ENCODE results near the gene CAD. TPM values are rescaled to one million over a fixed set of nuclear protein-coding genes. Genes with fewer than 3 reads are reported as not detected.

The CAD gene
- total RNA-seq, 1 experiment from 2014 or later, result 114 TPM

DNA sequence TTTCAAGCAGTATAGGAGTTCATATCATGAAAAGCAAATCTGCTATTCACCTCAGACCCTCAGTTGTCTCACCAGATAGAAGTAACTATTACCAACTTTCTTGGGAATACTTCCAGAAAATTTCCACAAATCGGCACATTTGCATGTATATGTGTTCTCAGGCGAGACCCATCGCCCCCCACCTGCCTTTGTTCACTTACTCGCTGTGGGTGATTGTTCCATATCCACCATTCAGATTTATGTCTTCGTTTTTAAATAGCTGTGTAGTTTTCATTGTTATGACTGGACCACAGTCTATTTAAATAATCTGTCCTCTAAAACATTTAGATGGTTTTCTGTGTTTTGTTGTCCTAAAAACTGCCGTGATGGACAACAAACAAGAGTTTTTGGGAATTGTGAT, 68.3 kb downstream of the CAD start:
- TF ChIP-seq, protein P1, sequence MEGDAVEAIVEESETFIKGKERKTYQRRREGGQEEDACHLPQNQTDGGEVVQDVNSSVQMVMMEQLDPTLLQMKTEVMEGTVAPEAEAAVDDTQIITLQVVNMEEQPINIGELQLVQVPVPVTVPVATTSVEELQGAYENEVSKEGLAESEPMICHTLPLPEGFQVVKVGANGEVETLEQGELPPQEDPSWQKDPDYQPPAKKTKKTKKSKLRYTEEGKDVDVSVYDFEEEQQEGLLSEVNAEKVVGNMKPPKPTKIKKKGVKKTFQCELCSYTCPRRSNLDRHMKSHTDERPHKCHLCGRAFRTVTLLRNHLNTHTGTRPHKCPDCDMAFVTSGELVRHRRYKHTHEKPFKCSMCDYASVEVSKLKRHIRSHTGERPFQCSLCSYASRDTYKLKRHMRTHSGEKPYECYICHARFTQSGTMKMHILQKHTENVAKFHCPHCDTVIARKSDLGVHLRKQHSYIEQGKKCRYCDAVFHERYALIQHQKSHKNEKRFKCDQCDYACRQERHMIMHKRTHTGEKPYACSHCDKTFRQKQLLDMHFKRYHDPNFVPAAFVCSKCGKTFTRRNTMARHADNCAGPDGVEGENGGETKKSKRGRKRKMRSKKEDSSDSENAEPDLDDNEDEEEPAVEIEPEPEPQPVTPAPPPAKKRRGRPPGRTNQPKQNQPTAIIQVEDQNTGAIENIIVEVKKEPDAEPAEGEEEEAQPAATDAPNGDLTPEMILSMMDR (IDR thresholded peaks at IDR 0.05 in 2 of 3, conservative IDR thresholded peaks at IDR 0.05 in 1 of 3; ENCODE audit: borderline replicate concordance in 1 of 3, insufficient read depth in 1 of 3, low read depth in 2 of 3, low read length in 2 of 3), result no peak
- Histone ChIP-seq H2AFZ (ENCODE audit: low read depth, low read length, poor library complexity, severe bottlenecking) (no peak overlapping the region), H3K9me3 (ENCODE audit: control insufficient read depth in 1 of 2, insufficient read depth in 1 of 2, low read depth in 1 of 2, low read length in 2 of 2) (no peaks in the 10 kb centered on the region), H3K4me1 (ENCODE audit: control insufficient read depth in 1 of 2, insufficient read depth in 2 of 2, low read length in 2 of 2) (peaks cover 2 to 19% of the 10 kb centered on the region in 2 experiments), H3K27ac (ENCODE audit: low read depth, low read length) (no peak overlapping the region), H3K36me3 (ENCODE audit: control insufficient read depth in 1 of 2, insufficient read depth in 2 of 2, low read length in 2 of 2) (no peaks in the 10 kb centered on the region), H3K27me3 (ENCODE audit: insufficient read depth, low read length) (no peaks in the 10 kb centered on the region), H3K9ac (ENCODE audit: low read length) (no peak overlapping the region), H3K9me2 (ENCODE audit: insufficient read depth) (no peaks in the 10 kb centered on the region), H3K4me2 (ENCODE audit: low read length) (no peak overlapping the region), H4K20me1 (ENCODE audit: insufficient read depth) (no peaks in the 10 kb centered on the region), H3K4me3 (replicated peaks in 1 of 2; ENCODE audit: low read depth in 1 of 2, low read length in 2 of 2) (no peak overlapping the region), H3K79me2 (ENCODE audit: insufficient read depth, low read length) (no peaks in the 10 kb centered on the region)
- no TSS peak for BruUV-seq (replicated peaks)
- intact Hi-C loops (cut with micrococcal nuclease), result no loop called here
- ChIA-PET RAD21 (ENCODE audit: low non-redundant PET in 1 of 2, low total read pairs in 2 of 2, uncharacterized antibody in 2 of 2, unreplicated experiment in 2 of 2) (no interaction called here), POLR2A (no interaction called here), CTCF (no interaction called here)
- ATAC-seq, result no peak
- no peak for DNase-seq (ENCODE audit: low read depth, low spot score)

DNA sequence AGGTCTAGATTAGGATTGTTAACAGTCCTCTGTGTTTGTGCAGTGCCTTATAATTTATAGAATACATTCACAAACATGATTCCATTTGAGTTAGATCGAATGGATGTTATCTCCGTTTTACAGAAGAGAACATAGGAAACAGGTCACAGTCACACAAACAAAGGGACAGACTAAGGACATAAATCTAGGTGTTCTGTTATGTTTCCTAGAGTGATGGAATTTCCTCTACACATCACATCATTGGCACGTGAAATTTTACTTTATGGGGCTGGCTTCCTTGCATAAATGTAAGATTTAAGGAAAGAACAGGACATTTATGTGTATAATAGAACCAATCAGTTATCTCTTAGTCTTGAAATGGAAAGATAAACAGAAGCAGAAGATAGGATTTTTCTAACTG, 71.4 kb downstream of the CAD start:
- Histone ChIP-seq H3K36me3 (ENCODE audit: control insufficient read depth in 1 of 2, insufficient read depth in 2 of 2, low read length in 2 of 2) (no peaks in the 10 kb centered on the region), H3K27ac (ENCODE audit: low read depth, low read length) (no peak overlapping the region), H3K4me3 (replicated peaks in 1 of 2; ENCODE audit: low read depth in 1 of 2, low read length in 2 of 2) (no peak overlapping the region), H3K4me2 (ENCODE audit: low read length) (no peak overlapping the region), H3K9me2 (ENCODE audit: insufficient read depth) (no peaks in the 10 kb centered on the region), H3K9me3 (ENCODE audit: control insufficient read depth in 1 of 2, insufficient read depth in 1 of 2, low read depth in 1 of 2, low read length in 2 of 2) (no peaks in the 10 kb centered on the region), H3K4me1 (ENCODE audit: control insufficient read depth in 1 of 2, insufficient read depth in 2 of 2, low read length in 2 of 2) (peaks cover 12 to 15% of the 10 kb centered on the region in 2 experiments), H4K20me1 (ENCODE audit: insufficient read depth) (no peaks in the 10 kb centered on the region), H3K9ac (ENCODE audit: low read length) (no peak overlapping the region), H2AFZ (ENCODE audit: low read depth, low read length, poor library complexity, severe bottlenecking) (no peak overlapping the region), H3K79me2 (ENCODE audit: insufficient read depth, low read length) (no peaks in the 10 kb centered on the region), H3K27me3 (ENCODE audit: insufficient read depth, low read length) (no peaks in the 10 kb centered on the region)
- RAD21 ChIA-PET (ENCODE audit: low non-redundant PET in 1 of 2, low total read pairs in 2 of 2, uncharacterized antibody in 2 of 2, unreplicated experiment in 2 of 2), result no interaction called here
- intact Hi-C loops (cut with micrococcal nuclease), result no loop called here
- no TSS peak for BruUV-seq (replicated peaks)
- CTCF ChIA-PET, result interaction anchor here (1.3 kb wide), 1 partner anchor 9 kb away, joined by 6 read pairs; no protein-coding TSS in a partner anchor
- no peak for ATAC-seq
- no peak for DNase-seq (ENCODE audit: low read depth, low spot score)
- POLR2A ChIA-PET, result no interaction called here
- TF ChIP-seq, protein P2, sequence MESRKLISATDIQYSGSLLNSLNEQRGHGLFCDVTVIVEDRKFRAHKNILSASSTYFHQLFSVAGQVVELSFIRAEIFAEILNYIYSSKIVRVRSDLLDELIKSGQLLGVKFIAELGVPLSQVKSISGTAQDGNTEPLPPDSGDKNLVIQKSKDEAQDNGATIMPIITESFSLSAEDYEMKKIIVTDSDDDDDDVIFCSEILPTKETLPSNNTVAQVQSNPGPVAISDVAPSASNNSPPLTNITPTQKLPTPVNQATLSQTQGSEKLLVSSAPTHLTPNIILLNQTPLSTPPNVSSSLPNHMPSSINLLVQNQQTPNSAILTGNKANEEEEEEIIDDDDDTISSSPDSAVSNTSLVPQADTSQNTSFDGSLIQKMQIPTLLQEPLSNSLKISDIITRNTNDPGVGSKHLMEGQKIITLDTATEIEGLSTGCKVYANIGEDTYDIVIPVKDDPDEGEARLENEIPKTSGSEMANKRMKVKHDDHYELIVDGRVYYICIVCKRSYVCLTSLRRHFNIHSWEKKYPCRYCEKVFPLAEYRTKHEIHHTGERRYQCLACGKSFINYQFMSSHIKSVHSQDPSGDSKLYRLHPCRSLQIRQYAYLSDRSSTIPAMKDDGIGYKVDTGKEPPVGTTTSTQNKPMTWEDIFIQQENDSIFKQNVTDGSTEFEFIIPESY (IDR thresholded peaks at IDR 0.05; ENCODE audit: extremely low read depth, insufficient replicate concordance, low read length), result no peak
- TF ChIP-seq SRF (IDR thresholded peaks at IDR 0.05; ENCODE audit: low read depth), result no peak
- TF ChIP-seq ELF1 (IDR thresholded peaks at IDR 0.05; ENCODE audit: borderline replicate concordance, low read depth), result no peak
- TF ChIP-seq EZH2phosphoT487 (IDR thresholded peaks at IDR 0.05; ENCODE audit: borderline replicate concordance), result no peak
- TF ChIP-seq, protein P3, sequence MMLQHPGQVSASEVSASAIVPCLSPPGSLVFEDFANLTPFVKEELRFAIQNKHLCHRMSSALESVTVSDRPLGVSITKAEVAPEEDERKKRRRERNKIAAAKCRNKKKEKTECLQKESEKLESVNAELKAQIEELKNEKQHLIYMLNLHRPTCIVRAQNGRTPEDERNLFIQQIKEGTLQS (IDR thresholded peaks at IDR 0.05), result no peak
- TF ChIP-seq CEBPB (IDR thresholded peaks at IDR 0.05; ENCODE audit: low read depth), result no peak
- TF ChIP-seq CBX3 (IDR thresholded peaks at IDR 0.05; ENCODE audit: low read depth), result no peak
- no peak for TF ChIP-seq POLR2A (IDR thresholded peaks at IDR 0.05; ENCODE audit: borderline replicate concordance, extremely low read depth, insufficient read depth, insufficient read length)
- TF ChIP-seq EZH2 (IDR thresholded peaks at IDR 0.05), result no peak
- TF ChIP-seq, protein P4, sequence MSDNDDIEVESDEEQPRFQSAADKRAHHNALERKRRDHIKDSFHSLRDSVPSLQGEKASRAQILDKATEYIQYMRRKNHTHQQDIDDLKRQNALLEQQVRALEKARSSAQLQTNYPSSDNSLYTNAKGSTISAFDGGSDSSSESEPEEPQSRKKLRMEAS (IDR thresholded peaks at IDR 0.05), result no peak
- TF ChIP-seq YY1 (IDR thresholded peaks at IDR 0.05; ENCODE audit: extremely low read depth, insufficient replicate concordance, low read depth, low read length), result no peak
- TF ChIP-seq SIN3A (IDR thresholded peaks at IDR 0.05; ENCODE audit: low read depth), result no peak

All from HCT116 (cell line).